Right renal pelvis (tissue), 4 donors: ENCODE measurements around the gene ANGPTL8. TPM values are rescaled to one million over a fixed set of nuclear protein-coding genes. Genes with fewer than 3 reads are reported as not detected.

Source experiments
- DNase-seq, 4 donors: peaks; one replicate each; pipeline ENCODE4 v3.0.0-alpha.2; 2013; ENCODE audit warnings: low read depth in 4 of 4, low spot score in 3 of 4, missing footprints in 1 of 4
- polyA plus RNA-seq, 4 donors: library from polyadenylated mRNA; unstranded; fragments of 120-200 nt; gene quantifications; one replicate each; pipeline ENCODE4 v1.2.1, GENCODE V29; 2013; ENCODE audit not compliant: insufficient read length in 4 of 4

ANGPTL8 gene, protein sequence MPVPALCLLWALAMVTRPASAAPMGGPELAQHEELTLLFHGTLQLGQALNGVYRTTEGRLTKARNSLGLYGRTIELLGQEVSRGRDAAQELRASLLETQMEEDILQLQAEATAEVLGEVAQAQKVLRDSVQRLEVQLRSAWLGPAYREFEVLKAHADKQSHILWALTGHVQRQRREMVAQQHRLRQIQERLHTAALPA
- polyA plus RNA-seq: under 1 TPM; 0.29 to 0.64 (median 0.55) TPM

DNA sequence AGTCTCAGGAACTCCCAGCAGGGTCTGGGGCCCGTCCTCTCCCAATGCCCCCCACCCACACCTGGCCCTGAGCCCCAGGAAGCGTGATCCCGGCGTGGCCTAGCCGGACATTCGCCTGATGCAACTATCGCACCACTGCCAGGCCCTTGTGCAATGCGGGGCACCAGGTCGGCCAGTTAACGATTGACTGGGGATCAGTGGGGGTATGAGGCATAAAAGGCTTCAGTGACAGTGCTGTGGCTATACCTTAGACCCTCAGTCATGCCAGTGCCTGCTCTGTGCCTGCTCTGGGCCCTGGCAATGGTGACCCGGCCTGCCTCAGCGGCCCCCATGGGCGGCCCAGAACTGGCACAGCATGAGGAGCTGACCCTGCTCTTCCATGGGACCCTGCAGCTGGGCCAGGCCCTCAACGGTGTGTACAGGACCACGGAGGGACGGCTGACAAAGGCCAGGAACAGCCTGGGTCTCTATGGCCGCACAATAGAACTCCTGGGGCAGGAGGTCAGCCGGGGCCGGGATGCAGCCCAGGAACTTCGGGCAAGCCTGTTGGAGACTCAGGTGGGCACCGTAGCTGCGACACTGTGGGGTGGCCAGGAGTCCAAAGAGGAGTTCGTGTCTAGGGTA, at the start of gene ANGPTL8:
TSS of gene ANGPTL8 (plus strand) at position 243 of the 624 bp plus-strand sequence. CDS start at position 262, 19 bp downstream.
- DNase-seq: no peak

DNA sequence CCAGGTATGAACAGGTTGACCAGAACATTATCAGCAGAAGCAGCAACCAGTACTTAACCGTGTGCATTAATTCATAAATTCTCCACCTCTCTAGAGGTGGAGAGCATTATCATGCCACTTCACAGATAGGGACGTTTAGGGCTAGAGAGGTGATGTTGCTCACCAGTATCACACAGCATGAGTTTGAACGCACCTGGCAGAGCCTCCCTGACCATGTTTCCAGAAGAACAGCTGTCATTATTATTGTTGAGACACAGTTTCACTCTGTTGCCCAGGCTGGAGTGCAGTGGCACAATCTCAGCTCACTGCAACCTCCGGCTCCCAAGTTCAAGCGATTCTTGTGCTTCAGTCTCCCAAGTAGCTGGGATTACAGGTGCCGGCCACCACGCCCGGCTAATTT, 48.9 kb upstream of the ANGPTL8 start:
- DNase-seq: no peak

DNA sequence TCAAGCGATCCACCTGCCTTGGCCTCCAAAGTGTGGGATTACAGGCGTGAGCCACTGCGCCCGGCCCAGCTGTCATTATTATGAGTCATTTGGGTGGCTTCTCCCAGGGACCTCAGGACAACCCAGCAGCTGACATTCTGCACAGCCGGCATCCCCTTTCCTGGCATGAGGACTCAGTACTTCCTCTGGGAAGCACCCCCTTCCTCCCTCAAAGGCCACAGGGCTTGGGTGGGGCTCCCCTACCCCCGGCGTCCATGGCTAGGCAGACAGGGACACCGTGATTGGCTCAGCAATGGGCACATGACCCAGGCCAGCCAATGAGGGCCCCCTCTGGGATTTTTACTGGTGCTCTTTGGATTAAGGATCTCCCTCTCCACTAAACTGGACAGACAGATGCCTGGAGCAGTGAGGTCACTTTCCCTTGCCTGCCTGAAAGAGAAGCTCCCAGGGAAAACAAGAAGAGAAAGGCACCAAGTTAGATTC, 48.1 kb upstream of the ANGPTL8 start:
- no peak for DNase-seq

DNA sequence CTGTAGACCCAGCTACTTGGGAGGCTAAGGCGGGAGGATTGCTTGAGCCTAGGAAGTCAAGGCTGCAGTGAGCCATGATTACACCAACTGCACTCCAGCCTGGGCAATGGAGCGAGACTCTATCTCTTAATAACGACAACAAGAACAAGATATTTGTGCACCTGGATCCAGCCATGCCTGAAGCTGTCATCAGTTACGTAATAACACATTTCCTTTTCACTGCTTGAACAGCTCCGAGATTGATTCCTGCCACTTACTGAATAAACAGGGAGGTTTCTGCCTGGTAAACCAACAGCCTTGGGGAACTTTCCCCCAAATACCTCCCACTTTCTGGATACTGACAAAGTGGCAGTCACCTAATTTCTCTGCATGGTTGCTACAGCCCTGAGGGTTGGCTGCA, 47.5 kb upstream of the ANGPTL8 start:
- DNase-seq: no peak

DNA sequence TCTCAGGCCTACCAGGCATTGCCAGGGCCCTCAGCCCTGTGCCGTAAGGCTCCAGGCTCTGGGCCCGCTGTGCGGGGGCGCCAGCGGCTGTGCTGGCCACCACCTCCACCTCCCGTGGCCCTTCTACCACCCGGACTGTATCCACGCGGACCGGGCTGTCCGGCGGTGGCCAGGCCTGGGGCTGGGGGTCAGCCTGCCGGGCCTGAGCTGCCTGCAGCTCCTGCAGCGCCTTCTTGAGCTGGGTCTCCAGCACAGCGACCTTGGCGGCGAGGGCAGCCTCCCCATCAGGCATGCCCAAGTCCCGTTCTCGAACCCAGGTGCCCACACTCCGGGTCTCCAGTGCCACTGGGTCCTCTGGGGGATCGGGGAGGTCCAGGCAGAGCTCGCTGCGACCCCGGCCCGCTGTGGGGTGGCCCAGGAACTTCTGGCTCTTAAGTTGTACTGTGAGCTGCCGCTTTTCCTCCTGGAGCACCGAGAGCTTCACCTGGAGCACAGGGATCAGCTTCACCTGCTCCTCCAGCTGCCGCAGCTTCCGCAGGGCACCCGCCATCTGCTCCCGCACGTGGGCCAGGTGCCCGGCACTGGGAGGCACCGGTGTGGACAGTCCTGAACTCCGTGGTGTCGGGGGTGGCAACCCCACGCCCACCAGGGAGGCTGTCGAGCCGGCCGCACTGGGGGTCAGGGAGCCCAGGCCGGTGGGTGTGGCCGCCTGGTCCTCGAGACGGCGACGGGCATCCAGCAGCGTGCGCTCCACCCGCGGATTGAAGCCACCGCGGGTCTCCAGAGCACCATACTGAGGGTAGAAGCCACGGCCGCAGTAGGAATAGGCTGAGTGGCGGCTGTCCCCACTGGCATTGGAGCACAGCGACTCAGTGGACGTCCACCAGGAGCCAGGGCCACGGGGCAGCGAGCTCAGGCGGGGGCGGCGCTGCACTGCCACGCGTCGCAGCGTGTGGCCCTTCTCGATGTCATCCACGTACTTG, 46.2 kb upstream of the ANGPTL8 start:
- no peak for DNase-seq

DNA sequence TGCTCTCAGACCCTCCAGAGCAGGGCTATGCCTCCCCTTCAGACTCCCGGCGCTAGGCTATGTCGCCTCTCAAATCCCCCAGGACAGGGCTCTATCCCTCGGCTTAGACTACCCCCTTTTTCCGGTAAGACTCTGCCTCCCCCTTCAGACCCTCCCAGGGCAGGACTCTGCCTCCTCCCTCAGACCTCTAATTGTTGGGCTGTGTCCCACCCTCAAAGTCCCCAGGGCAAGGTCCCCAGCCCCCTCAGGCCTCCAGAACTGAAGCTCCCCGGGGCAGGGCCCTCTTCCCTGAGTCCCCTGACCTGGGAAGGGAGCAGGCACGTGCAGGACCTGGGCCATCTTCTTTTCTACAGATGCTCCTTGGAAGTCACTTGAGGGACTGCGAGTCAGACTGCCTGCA, 45.2 kb upstream of the ANGPTL8 start:
- no peak for DNase-seq

DNA sequence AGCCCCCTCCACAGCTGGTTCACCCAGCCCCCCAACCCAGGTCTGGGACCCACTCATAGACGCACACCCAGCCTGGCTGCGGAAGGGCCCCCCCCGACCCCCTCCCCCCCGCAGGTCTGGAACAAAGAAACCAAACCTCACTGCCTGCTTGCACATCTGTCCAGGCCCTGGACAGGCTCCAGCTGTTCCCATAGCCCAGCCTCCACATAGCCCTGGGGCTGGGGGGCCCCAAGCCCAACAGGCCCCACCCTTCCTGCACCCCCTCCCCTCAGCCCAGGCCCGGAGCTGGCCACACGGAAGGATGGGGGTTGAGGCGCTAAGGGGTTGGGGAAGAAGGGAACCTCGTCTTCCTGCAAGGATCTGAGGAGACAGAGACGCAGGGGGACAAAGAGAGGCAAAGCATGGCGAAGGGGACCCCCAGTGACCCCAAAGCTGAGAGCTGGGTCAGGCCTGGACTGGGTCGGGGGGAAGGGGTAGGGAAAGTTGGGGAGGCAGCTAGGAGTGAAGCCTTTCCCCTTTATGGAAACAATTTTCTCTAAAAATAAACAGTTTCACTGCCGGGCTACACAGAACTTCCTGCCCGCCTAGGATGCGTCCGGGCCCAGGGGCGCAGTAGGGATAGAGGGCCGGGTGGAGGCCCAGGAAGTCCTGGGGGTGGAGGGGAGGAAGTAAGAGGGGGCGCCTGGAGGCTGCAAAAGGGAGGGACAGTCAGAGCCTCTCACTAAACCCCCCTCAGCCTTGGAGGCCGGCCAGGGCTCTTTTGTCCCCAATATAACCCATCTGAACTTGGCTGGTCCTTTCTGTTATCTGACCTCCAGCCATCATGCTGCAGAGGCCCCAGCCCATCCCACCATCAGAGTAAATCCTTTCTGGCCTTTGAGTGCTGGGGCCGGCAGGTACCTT, 44.5 kb upstream of the ANGPTL8 start:
- peak; percentile 39 to 64 (median 52) for DNase-seq

DNA sequence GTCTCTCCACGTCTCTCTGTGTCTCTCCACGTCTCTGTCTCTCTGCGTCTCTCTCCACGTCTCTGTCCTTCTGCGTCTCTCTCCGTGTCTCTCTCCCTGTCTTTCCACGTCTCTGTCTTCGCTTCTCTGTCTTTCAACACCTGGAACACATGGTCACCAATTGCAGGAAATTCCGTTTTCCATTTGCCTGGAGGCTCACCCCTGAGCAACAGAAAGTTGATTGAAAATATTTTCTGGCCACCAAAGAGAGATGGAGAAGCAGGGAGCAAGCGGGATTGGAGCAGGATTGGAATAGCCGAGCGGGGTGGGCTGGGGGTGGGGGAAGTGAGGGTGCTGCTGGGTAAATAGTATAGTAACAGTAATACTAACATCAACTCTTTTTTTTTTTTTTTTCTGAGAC, 43.7 kb upstream of the ANGPTL8 start:
- DNase-seq: no peak

DNA sequence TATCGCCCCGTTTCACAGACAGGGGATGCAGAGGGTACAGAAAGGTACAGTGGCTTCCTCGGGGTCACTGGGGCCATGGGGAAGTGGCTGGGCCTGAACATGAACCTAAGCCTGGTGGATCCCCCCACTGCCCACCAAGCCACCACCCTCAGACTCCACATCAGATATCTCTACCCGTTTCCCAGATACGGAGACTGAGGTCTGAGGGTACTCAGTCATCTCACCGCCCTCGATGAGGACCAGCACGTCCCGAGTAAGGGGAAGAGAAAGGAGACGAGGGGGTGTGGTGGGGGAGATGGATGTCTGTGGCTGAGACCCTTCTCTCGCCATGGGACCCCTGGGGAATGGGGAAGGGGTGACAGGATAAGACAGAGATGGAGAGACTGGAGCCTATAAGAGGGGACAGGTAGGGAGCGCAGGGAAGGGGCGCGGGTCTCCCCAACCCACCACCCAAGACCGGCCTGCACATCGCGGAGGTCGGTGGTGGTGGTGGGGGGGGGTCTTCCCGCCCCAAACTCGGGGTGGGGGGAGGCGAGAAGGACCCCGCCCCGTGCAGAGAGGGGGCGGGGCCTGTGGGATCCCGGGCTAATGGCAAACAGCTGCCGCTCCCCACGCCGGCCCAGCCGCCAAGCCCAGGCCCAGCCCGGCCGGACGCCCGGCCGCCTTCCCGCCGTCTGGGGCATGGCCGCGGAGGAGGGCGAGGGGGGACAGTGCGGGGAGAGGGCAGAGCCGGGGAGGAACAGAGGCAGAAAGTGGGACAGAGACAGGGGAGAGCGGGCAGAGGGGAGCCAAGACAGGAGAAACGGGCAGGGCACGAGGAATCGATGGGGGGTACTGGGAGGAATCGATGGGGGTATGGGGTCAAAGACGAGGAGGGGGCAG, 42.8 kb upstream of the ANGPTL8 start:
- DNase-seq: peak in 1 of 4 donors; percentile 32

DNA sequence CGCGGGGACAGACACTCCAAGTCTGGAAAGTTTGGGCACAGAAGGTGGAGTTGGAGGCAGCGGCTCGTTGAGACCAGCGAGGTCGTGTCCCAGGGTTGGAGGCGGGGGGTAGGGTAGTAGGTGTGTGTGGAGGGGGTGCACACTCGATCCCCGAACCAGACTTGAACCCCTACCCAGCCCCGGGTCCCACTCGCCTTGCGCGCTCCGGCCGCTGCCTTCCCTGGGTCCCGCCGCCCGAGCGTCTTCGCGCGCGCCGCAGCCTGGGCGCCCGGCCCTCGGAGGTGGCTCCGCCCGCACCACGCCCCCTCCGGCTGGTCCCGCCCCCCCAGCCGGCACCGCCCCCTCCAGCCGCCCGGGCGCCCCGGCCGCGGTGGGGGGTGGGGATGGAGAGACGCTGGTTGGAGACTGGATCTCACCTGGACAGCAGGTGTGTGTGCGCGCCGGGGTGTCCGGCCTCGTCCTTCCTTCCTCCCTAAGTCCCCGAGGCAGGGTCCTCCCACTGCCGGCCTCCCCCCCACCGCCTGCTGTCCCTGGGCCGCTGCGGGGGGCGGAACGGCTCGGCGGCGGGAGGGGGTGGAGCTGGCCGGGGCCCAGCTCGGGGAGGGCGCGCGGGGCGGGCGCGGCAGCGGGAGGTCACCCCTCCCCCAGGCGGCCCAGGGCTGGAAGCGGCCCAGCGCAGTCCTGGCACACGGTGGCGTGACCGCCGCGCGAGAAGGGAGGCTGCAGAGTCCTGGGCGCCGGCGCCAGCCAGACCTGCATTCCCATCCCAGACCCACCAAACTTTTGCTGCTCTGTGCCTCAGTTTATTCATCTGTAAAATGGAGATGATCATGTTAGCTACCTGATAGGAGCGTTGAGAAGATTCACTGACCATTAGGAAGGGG, 41.9 kb upstream of the ANGPTL8 start, which contains the start of gene KANK2:
TSS of gene KANK2 (minus strand) at position 255 of the 884 bp plus-strand sequence. CDS start 3,034 bp downstream, outside the sequence.
- peak; percentile 64 to 75 (median 68) for DNase-seq

DNA sequence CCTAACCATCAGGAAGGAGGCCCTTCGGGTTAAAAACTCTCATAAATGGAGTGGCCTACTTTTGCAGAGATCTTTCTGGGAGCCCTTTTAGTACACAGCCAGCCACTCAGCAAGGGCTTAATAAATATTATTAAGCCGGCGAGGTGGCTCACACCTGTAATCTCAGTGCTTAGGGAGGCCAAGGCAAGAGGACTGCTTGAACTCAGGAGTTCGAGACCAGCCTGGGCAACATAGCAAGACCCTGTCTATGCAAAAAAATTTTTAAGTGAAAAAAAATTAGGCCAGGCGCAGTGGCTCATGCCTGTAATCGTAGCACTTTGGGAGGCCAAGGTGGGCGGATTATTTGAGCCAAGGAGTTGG, 41.3 kb upstream of the ANGPTL8 start:
- DNase-seq: no peak

DNA sequence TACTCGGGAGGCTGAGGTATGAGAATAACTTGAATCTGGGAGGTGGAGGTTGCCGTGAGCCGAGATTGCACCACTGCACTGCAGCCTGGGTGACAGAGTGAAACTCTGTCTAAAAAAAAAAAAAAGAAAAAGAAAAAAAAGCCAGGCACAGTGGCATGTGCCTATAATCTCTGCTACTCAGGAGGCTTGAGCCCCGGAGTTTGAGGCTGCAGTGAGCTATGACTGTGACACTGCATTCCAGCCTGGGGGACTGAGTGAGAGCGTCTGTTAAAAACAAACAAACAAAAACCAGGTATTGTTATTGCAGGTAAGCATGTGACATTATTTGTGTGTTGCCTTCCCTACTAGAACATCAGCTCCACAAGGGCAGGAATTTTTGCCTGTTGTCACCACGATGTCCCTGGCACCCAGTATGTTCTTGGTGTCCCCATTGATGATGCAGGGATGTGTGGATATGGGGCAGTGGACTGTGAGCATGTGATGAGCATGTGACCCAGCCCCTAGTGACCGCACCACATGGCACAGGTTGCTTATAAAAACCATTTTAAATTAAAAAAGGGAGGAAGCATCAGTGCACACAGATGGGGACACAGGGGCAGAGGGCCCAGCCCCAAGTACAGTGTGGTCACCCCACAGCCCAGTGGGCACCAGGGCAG, 40.5 kb upstream of the ANGPTL8 start:
- no peak for DNase-seq

DNA sequence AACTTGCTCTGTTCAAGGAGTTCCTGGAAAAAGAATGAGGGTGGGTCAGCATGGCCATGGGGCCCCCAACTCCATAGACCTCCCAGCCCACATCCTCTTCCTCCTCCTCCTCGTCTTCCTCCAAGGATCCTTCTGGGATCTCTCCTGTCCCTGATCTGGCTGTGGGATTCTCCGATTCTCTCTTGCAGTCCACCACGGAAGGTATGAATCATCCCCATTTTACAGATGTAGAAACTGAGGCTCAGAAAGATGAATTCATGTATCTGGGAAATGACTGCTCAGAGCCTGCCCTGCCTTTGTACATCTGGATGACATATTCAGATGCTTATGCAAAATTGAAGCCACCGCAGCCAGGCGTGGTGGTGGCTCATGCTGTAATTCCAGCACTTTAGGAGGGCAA, 39.9 kb upstream of the ANGPTL8 start:
- DNase-seq: no peak

DNA sequence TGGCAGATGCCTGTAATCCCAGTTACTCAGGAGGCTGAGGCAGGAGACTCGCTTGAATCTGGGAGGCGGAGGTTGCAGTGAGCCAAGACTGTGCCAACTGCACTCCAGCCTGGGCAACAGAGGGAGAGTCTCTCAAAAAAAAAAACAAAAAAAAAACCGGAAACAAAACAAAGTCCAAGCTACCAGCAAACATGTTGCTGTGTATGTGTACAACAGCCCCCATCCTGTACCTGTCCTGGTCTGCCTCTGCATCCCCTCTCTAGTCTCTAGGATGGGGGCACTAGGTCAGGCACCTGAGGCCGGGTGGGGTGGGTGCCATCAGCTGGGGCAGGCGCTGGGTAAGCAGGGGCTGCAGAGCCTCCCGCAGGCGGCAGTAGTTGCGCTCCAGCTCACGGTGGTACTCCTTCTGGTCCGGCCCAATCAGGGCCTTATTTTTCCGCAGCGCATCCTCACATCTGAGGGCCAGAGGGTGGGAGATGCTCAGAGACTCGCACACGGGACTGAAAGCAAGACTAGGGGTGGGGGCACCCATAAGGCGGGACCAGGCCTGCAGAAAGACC, 39.3 kb upstream of the ANGPTL8 start:
- DNase-seq: no peak

DNA sequence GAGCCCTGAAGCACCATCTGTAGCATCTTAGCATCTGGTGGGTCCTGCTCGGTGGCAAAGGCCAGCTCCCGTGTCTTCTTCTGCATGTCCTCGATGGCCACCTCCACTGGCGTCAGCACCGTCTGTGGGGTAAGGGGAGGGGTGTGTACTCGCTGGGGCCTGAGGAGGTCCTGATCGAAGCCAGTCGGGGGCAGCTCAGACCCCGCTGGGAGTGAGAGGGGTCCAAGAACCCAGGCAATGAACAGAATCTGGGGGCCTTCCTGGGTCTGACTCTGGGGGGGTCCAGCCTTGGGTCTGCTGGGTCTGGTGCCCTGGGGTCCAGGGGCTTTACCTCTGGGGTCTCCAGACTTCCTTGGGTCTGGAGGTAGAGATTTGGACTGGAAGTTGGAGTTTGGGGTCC, 38.5 kb upstream of the ANGPTL8 start:
- no peak for DNase-seq

DNA sequence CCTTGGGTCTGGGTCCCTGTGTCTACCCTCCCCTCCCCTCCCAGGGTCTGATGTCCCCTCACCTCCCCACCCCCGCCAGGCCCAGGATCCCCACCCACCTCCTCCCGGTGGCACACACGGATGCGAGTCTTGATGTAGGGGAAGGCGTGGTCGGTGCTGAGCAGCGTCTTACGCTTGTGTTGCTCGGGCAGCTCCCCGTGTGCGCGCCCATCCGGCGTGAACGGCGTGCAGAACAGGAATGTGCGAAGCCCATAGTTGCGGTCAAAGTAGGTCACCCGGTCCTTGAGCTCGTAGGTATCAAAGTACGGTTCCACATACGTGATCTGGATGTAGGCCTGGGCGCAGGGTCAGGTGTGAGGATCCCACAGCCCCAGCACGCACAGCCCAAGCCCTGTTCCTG, 37.6 kb upstream of the ANGPTL8 start:
- no peak for DNase-seq

DNA sequence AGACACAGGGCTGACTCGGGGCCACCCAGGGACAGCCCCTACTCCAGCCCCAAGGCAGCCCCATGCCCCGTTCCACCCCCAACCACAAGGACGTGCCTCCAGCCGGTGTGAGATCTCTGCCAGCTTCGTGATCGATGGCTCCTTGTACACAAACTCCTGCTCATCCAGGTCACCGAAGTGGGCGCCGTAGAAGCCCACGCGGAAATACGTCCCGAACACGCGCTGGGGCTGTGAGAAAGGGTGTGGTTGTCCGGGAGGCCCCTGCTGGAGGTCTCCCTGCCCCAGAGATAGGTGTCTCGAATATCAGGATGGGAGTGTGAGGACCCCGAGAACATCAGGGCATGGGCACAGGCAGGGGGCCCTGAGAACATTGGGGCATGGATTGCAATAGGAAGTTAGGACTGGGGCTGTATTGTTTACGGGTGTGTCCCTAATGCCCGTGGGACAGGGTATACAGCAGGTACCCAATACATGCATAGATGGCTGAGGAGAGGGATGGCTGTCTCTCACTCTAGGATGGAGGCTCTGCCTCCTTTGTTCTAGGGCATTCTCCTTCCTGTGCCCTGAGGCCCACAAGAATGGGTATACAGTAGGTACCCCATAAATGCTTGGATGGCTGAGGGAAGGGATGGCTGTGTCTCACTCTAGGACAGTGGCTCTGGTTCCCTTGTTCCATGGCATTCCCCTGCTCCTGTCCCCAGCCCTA, 36.8 kb upstream of the ANGPTL8 start:
- DNase-seq: no peak
